AG10803 (cell line): Measurements from ENCODE around the gene RCVRN.

Experiments used
- DNase-seq: peaks from one replicate; pipeline ENCODE4 v3.0.0; 2010; ENCODE audit warnings: low read depth
- H3K4me3 ChIP-seq: 2 replicates; pipeline ENCODE4 v1.5.1; 2011; ENCODE audit warnings: mild to moderate bottlenecking, low read length, control low read depth
- TF ChIP-seq, protein P1 (sequence below): conservative IDR thresholded peaks from 2 replicates; pipeline ENCODE4 v1.5.1; 2011; ENCODE audit warnings: mild to moderate bottlenecking, low read length, control low read depth, inconsistent platforms

RCVRN gene

GRCh38 chr17:9941305-9941704 lies 36.2 kb upstream of the RCVRN start:
- TF ChIP-seq, protein P1, sequence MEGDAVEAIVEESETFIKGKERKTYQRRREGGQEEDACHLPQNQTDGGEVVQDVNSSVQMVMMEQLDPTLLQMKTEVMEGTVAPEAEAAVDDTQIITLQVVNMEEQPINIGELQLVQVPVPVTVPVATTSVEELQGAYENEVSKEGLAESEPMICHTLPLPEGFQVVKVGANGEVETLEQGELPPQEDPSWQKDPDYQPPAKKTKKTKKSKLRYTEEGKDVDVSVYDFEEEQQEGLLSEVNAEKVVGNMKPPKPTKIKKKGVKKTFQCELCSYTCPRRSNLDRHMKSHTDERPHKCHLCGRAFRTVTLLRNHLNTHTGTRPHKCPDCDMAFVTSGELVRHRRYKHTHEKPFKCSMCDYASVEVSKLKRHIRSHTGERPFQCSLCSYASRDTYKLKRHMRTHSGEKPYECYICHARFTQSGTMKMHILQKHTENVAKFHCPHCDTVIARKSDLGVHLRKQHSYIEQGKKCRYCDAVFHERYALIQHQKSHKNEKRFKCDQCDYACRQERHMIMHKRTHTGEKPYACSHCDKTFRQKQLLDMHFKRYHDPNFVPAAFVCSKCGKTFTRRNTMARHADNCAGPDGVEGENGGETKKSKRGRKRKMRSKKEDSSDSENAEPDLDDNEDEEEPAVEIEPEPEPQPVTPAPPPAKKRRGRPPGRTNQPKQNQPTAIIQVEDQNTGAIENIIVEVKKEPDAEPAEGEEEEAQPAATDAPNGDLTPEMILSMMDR, result no peak
- no peak overlapping the region for H3K4me3 ChIP-seq
- no peak for DNase-seq

GRCh38 chr17:9940841-9941240 lies 35.8 kb upstream of the RCVRN start:
- DNase-seq, result no peak
- TF ChIP-seq, protein P1, result no peak
- no peak overlapping the region for H3K4me3 ChIP-seq

GRCh38 chr17:9938764-9939163 lies 33.7 kb upstream of the RCVRN start:
- no peak for DNase-seq
- TF ChIP-seq, protein P1, result no peak
- no peak overlapping the region for H3K4me3 ChIP-seq

DNA sequence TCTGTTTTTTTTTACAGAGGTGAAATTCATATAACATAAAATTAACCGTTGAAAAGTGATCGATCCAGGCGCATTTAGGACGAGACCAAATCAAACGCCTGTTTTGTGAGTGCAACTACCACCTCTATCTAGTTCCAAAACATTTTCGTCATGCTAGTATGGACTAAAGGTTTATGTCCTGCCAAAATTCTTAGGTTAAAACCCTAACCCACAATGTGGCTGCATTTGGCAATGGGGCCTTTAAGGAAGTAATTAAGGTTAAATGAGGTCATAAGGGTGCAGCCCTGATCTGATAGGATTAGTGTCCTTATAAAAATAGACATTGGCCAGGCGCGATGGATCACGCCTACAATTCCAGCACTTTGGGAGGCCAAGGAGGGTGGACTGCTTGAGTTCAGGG lies 32.8 kb upstream of the RCVRN start:
- TF ChIP-seq, protein P1, result no peak
- DNase-seq, result peak; percentile 72
- H3K4me3 ChIP-seq, result no peak overlapping the region

- TF ChIP-seq, protein P1, result 0 out of 2 replicates have a peak, but pooled peaks have one; percentile 2
- no peak overlapping the region for H3K4me3 ChIP-seq
- DNase-seq, result peak; percentile 95
These were observed 32.2 kb upstream of the RCVRN start for GRCh38 chr17:9937241-9937761.

GRCh38 chr17:9936095-9936494 lies 31.0 kb upstream of the RCVRN start:
- H3K4me3 ChIP-seq, result no peak overlapping the region
- TF ChIP-seq, protein P1, result no peak
- no peak for DNase-seq

GRCh38 chr17:9935408-9935807 lies 30.3 kb upstream of the RCVRN start:
- H3K4me3 ChIP-seq, result no peak overlapping the region
- TF ChIP-seq, protein P1, result no peak
- peak; percentile 69 for DNase-seq
